HG03575 (cell line): ENCODE results near the gene PIAS3.
"Not testable (repeated sequence)": the region's sequence is repeated elsewhere in the genome, so short reads cannot be mapped to it uniquely, and the experiment has no call there.

ENCODE experiments used
- ATAC-seq: cut with Tn5 transposase; IDR thresholded peaks from one replicate; pipeline ENCODE4 v1.9.1; 2021; ENCODE audit not compliant: unreplicated experiment, insufficient number of reproducible peaks, low FRiP score; ENCODE audit errors: extremely low read depth

PIAS3 gene

GRCh38 chr1:145878724-145879123 is 19.8 kb upstream of the PIAS3 start:
- no peak for ATAC-seq

- ATAC-seq = no peak
Observed at GRCh38 chr1:145877923-145878486, 19.1 kb upstream of the PIAS3 start.

GRCh38 chr1:145874646-145875045 is 15.8 kb upstream of the PIAS3 start:
- ATAC-seq = no peak

- no peak for ATAC-seq
Observed at GRCh38 chr1:145871994-145872924, 13.4 kb upstream of the PIAS3 start.

GRCh38 chr1:145868232-145868631 is 9.4 kb upstream of the PIAS3 start:
- no peak for ATAC-seq

- no peak for ATAC-seq
Observed at GRCh38 chr1:145863282-145864018, 4.6 kb upstream of the PIAS3 start.

GRCh38 chr1:145859491-145860023 is 676 bp upstream of the PIAS3 start:
- ATAC-seq = no peak

- ATAC-seq = no peak
Observed at GRCh38 chr1:145858238-145858900, 512 bp downstream of the PIAS3 start.

GRCh38 chr1:145857170-145857569 is 1.7 kb downstream of the PIAS3 start:
- no peak for ATAC-seq

GRCh38 chr1:145855426-145855948 is 3.4 kb downstream of the PIAS3 start:
- ATAC-seq = no peak

GRCh38 chr1:145849356-145850160 is 9.3 kb downstream of the PIAS3 start:
- no peak for ATAC-seq

- ATAC-seq = no peak
Observed at GRCh38 chr1:145847827-145848226, 11.1 kb downstream of the PIAS3 start.

GRCh38 chr1:145846201-145846612 is 12.7 kb downstream of the PIAS3 start:
- no peak for ATAC-seq

- ATAC-seq = no peak
Observed at GRCh38 chr1:145845514-145846161, 13.2 kb downstream of the PIAS3 start, which contains the start of gene NUDT17. Gene NUDT17 (plus strand): TSS chr1:145845630. CDS start chr1:145845641, 11 bp downstream.

- no peak for ATAC-seq
Observed at GRCh38 chr1:145845144-145845513, 13.8 kb downstream of the PIAS3 start.

- ATAC-seq = no peak
Observed at GRCh38 chr1:145843031-145843430, 15.8 kb downstream of the PIAS3 start.

- no peak for ATAC-seq
Observed at GRCh38 chr1:145837656-145838055, 21.2 kb downstream of the PIAS3 start.

GRCh38 chr1:145830810-145831209 is 28.1 kb downstream of the PIAS3 start:
- ATAC-seq = not testable (repeated sequence)
